ENCODE results near the gene PIGV. TPM values are rescaled to one million over a fixed set of nuclear protein-coding genes. Genes with fewer than 3 reads are reported as not detected.

Gene PIGV
- 7.9 and 13.2 TPM in 2 replicates for total RNA-seq

DNA sequence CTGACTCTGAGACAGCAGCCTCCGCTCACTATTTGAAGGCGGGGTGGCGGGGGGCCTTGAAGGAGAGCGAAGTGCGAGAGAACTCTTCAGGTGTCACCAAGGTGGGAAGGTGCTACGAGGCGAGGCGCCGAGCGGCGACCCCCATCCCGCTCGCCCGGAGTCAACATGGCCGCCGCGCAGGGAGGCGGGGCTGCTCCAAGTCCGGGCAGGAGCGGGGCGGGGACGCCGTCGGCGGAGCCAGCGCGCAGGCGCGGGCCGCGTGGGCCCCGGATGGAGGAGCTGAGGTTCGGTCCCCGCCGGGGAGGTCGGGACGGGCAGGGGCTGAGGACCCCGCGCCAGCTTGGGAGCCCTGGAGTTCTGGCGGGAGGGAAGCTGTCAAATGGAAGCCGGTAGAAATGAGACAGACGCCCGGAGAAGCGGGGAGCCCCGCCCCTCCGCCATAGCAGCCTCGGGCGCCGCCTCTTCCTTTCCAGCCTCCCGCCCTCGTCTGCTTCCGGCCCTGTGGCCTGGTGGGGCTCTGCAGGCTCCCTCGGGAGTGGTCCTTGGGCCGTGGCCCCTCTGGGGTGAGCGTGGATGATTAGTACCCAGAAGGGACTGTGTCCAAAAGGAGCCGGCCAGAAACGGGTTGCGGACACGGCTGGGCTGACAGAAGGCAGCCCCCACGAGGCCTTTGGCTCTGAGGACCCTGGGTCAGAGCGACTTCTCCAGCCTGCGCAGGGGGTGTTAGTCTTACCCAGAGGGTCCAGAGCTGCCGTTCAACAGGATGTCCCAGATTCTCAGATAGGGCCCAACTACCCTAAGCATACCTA lies at the start of gene PIGV:
Gene PIGV (plus strand): TSS at position 245 of the 809 bp plus-strand sequence. CDS start 2,866 bp downstream, outside the sequence.

DNA sequence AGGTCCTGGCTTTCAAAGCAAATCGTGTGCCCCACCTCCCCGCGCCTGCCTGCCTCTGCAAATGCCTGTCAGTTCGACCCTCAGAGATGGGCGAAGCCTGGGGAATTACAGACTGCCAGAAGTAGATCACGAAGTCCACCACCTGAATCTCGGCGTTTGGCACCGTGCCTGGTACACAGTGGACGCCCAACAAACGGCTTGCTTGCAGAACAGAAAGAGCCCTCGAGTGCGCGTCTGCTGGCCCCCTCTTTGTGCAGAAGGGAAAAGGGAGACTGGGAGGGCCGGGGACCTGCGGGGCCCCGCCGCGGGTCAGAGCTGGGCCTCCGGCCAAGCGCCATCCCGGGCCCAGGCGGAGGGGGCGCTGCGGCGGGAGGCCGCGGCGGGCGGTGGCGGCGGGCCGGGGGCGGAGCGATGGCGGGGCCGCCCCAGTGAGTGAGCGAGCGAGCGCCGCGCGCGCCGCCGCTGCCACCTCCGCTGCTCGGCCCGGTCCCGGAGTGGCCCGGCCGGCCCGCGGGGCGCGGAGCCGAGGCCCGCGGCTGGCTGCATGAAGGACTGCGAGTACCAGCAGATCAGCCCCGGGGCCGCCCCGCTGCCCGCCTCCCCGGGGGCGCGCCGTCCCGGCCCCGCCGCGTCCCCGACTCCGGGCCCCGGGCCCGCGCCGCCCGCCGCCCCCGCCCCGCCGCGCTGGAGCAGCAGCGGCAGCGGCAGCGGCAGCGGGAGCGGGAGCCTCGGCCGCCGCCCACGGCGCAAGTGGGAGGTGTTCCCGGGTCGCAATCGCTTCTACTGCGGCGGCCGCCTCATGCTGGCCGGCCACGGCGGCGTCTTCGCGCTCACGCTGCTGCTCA lies 38.7 kb downstream of the PIGV start, which contains the start of gene ZDHHC18:
Gene ZDHHC18 (plus strand): TSS at position 428 of the 845 bp plus-strand sequence. CDS start 117 bp downstream, at position 545.

Other genes starting within 250 kb of the PIGV start
- gene ARID1A, start 91.9 kb upstream of the PIGV start, total RNA-seq: 15.1 and 29.9 TPM in 2 replicates
- gene ZDHHC18, start 38.7 kb downstream of the PIGV start, total RNA-seq: 14.1 and 29.9 TPM in 2 replicates
- gene SFN, start 75.2 kb downstream of the PIGV start, total RNA-seq: 1,524 and 1,633 TPM in 2 replicates
- gene GPN2, start 102.3 kb downstream of the PIGV start, total RNA-seq: 10.6 and 11.1 TPM in 2 replicates
- 7.4 and 21.1 TPM in 2 replicates for gene GPATCH3, start 112.5 kb downstream of the PIGV start, total RNA-seq
- not detected in 2 replicates for gene NR0B2, start 126.0 kb downstream of the PIGV start, total RNA-seq
- 91.7 and 98.7 TPM in 2 replicates for gene NUDC, start 133.8 kb downstream of the PIGV start, total RNA-seq
- 27.2 and 28.5 TPM in 2 replicates for gene KDF1, start 172.5 kb downstream of the PIGV start, total RNA-seq
- gene TRNP1, start 205.7 kb downstream of the PIGV start, total RNA-seq: 35.4 and 58.9 TPM in 2 replicates
- gene TENT5B, start 224.9 kb downstream of the PIGV start, total RNA-seq: 69.3 and 80.0 TPM in 2 replicates

All from airway epithelial cell (primary cell).